Dedifferentiated amniotic fluid mesenchymal stem cell (primary cell): ENCODE data around the gene MYRF.

Experiments
- DNase-seq: peaks from one replicate; pipeline ENCODE4 v3.0.0-alpha.2; 2016; ENCODE audit errors: extremely low spot score

Gene MYRF

DNA sequence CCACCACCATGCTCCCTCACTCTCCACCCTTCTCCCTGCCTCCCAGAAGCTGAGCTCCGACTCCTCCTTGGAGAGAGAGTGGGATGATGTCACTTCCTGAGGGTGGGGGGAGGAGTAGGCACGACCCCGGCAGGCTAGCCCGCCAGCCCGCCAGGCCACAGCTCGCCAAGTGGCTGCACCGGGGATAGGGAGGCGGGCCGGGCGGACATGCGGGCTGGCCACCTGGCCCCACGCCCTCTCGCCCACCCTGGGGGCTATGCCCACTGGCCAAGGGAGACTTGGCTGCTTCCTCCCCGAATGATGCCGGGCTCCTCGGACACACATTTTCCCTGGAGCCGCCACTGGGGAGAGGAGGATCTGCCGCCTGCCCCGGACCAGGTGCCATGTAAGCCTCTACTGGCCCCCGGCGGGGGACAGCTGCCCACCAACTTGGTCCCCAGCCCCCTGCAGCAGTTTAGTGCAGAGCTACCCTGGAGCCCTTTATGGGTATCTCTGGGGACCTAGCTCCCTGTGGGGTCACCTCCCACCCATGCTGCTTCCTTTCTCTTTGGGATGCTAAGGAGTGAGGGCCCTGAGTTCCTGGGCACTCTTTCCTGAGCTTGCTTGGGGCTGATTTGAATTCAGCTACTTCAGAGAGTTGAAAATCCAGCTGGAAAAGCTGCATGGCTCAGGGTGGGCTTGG, 33.7 kb upstream of the MYRF start:
- DNase-seq = peak; percentile 48

DNA sequence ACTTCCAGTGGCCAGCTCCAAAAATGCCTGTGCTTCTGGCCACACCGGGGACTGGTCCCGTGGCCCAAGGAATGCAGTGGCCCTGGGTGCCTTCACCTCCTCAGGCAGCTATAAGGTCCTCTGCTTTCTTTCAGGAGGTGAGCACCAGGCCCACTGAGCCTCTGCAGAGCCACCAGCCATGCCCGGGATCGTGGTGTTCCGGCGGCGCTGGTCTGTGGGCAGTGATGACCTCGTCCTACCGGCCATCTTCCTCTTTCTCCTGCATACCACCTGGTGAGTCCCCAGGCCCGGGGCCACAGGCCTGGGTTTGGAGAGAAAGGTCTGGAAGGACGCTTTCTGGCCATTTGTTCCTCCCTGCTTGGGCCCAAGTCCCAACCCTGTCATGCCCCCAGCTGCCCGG, 32.5 kb upstream of the MYRF start:
- no peak for DNase-seq

DNA sequence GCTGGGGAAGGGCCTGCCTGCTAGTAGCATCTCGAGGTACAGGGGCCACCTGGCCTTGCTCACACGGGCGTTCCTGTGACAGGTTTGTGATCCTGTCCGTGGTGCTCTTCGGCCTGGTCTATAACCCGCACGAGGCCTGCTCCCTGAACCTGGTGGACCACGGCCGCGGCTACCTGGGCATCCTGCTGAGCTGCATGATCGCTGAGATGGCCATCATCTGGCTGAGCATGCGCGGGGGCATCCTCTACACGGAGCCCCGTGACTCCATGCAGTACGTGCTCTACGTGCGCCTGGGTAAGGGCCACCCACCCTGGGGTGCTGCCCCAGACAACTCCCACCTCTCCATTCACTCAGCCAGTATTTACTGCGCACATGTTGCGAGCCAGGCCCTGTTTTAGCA, 31.8 kb upstream of the MYRF start:
- no peak for DNase-seq

DNA sequence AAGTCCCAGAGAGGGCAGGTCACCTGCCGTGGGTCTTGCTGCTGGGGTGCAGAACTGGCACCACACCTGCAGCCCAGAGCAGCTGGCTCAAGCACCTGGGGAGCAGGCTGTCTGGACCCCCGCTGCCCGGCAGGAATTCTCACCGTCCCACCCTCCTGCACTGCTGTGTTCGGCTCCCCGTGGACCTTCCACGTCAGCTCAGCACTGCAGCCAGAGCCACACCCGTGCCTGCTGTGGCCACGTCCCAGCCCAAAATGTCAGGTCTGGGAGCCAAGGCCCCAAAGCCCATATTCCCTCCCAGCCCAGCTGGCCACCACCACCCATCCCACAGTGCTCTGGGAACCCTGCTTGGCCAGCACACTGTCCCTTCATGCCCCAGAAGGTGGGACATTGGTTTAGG, 28.0 kb upstream of the MYRF start:
- DNase-seq = no peak

DNA sequence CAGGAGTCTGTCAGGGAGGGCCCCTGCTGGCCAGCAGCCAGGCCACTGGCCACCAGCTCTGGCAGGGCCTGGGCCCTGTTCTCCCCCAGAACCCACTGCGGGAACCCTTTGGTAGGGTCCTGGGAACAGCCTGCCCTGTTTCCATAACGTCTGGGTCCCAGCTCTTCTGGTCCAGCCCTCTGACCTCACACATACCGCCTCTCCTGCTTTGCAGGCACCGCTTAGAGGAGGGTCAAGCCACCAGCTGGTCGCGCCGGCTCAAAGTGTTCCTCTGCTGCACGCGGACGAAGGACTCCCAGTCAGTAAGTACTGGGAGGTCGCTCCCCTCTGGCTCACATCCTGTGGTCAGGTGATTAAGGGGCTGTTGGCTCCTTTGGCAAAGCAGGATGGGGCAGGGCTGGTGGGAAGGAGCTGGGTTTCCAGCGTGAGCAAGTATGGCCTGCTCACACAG, 26.6 kb upstream of the MYRF start:
- DNase-seq = no peak

DNA sequence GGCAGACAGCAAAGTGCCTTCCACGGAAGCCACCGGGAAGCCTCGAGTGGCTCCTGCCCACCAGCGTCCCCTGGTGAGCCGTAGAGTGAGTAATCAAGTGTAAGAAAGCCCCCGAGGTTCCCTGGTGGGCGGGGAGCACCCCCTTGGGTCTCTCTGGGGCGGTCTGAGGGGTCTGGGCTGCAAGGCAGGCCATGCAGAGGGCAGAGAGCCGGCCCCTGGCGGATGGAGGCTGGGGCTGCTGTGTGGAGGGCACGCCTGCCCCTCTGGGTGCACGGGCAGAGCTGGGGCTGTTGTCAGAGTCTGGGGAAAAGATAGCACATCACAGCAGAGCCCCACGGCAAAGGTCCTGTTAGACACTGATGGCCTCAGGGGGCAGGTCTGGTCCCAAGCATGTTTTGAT, 25.7 kb upstream of the MYRF start:
- no peak for DNase-seq

DNA sequence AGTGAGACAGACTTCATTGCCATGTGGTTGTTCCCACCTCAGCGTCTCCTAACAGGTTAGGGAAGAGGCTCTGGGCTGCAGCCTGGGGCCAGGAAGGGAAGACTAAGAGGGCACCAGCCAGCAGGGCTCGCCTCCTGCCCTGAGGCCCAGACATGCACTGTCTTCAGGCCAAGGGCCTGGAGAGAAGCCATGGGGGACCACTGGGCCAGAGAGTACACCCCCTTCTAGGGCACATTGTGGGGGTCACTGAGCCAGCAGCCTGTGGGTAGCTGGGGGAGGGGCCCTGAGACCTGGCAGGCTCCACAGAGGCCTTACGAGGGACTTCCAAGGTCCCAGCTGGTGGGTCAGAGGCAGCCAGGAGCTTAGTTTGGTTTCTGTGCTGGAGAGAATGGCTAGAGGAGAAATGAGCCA, 25.0 kb upstream of the MYRF start:
- DNase-seq = no peak

DNA sequence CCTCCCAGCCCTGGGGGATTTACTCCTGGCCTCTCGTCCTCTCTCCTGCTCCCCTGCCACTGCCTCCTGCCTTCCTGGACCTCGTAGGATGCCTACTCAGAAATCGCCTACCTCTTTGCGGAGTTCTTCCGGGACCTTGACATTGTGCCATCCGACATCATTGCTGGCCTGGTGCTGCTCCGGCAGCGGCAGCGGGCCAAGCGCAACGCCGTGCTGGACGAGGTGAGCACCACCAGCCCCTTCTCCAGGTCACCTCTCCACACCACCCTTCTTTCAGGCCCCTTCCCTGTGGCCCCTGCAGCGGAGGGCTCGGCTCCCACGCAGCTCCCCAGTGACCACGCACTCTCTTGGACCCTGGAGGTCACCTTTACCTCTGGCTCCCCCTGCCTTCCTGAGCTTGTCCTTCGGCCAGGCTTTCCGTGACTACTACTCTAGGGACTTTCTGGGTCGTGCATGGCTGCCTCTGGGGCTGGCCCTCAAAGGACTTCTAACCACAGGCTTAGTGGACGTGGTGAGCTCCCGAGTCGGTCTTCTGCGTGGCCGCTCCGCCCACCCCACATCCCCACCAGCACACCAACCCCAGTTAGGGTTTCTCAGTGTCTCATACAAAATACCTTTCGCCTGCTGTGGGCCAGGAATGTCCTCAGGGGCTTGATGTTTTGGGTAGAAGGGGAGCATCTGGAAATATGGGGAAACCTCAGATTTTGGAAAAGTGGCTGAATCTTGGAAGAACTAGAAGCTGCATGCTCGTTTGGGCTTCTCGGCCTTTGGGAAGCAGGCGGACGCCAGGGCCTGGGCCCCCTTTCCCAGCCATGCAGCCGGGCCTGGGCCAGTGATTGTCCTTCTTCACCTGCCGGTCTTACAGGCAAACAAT, 24.1 kb upstream of the MYRF start:
- DNase-seq = no peak

DNA sequence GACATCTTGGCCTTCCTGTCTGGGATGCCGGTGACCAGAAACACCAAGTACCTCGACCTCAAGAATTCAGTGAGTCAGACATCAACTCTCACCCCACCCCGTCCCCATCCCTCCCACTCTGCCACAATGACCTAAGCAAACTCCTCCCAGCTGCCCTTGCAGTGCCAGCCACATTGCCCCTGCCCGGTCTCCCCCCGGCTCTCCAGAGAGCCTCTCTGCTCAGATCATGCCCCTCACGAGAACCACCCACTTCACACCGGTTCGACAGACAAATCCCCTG, 23.6 kb upstream of the MYRF start:
- DNase-seq = no peak

DNA sequence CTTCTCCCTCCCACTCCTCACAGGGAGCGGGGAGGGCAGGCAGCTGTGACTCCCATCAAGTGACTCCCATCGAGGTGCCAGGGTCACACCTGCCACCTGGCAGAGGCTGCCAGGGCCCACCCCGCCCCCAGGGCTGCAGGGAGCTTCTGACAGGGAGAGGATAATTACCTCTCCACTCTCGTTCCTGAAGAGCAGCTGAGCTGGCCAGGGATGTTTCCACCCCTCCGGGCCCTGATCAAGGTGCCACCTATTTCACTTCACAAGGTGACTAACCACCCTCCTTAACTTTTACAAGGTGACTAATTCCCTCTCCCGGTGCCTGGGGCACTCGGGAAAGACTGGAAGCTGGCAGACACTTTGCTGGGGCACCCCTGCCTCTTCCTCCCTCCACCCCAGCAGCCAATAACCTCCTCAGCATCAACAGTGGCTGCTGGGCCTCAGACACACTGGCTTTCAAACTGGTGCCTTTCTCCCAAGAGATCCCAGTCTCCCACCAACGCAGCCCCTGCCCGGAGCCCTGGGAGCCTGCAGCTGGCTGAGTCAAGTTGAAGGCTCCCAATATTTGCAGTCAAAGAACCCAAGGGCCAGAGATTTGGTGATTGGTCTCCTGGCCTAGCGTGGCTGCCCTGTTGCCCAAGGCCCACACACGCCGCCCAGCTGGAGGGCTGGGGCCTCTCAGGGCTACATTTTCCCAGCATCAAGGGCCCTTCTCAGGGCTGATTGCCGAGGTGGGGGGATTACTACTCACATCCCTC, 22.0 kb upstream of the MYRF start:
- no peak for DNase-seq

DNA sequence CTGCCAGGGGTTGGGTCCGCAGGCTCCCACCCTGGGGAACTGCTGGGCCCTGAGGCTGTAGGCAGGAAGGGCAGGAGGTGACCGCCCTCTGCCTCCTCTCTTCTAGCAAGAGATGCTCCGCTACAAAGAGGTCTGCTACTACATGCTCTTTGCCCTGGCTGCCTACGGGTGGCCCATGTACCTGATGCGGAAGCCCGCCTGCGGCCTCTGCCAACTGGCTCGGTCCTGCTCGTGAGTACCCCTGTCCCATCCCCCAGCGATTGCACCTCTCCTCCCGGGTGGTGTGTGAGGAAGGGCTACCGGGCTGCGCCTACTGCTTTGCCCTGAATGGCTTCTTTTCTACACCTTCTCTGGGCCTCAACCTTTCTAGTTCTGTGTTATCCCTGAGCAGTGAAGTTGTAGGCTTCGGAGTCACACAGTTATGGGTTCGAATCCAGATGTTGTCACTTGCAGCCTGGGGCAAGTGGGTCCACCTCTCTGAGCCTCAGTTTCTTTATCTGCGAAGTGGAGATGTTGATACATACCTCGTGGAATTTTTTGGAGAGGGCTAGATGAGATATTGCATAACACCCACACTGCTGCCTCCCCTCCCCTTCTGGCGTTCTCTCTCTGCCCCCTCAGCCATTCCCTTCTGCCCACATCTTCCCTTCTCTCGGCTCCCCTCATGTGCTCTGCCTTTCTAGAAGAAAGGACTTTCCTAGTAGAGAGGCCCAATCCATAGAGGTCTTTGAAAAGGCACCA, 21.1 kb upstream of the MYRF start:
- DNase-seq = no peak

DNA sequence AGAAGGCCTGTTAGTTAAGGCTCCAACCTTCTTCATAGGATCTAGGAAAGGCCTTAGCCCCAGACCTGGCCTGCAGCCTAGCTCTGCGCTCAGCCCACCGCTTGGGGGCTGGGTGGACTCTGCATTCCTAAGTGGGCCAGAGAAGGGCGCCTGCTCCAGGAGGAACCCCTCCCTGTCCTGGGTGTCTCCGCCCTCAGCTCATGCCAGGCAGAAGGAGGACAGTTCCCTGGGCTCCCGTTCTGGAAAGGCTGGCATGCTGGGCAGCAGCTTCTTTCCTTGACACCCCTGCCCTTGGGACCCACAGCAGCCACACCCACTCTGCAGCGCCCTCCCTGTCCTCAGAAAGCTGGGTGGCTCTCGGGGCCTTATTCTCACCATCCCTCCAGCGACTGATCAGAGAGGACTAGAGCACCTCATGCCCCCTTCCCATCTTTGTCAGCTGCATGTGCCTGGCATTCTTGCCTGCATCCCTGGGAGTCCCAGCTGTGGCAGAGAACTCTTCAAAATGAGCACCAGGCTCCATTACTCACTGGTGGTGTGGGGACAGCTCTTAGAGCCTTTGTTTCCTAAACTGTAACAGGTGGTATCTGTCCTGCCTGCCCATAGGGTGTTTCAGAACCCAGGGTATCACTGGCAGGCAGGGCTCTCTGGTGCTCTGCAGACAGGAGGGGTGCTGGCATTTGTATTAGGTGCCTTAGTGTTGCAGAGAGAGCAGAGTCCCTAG, 20.3 kb upstream of the MYRF start:
- DNase-seq = no peak

DNA sequence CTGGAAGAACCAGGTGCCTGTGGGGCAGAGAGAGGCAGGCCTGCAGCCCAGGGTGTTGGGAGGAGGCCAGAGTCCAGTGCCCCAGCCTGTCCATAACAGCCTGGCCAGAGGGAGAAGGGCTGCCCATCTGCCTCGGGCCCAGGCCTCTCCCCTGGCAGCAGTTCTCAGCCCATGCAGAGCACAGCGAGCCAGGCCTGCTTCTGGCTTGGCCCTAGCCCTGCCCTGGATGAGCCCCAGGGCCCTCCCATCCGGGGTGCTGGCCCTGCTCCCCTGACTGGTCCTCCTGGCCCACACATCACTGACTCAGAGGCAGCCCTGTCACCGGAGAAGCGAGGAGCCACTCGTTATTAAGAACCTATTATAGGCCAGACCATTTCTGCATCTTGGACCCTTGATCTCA, 19.7 kb upstream of the MYRF start:
- DNase-seq = no peak

DNA sequence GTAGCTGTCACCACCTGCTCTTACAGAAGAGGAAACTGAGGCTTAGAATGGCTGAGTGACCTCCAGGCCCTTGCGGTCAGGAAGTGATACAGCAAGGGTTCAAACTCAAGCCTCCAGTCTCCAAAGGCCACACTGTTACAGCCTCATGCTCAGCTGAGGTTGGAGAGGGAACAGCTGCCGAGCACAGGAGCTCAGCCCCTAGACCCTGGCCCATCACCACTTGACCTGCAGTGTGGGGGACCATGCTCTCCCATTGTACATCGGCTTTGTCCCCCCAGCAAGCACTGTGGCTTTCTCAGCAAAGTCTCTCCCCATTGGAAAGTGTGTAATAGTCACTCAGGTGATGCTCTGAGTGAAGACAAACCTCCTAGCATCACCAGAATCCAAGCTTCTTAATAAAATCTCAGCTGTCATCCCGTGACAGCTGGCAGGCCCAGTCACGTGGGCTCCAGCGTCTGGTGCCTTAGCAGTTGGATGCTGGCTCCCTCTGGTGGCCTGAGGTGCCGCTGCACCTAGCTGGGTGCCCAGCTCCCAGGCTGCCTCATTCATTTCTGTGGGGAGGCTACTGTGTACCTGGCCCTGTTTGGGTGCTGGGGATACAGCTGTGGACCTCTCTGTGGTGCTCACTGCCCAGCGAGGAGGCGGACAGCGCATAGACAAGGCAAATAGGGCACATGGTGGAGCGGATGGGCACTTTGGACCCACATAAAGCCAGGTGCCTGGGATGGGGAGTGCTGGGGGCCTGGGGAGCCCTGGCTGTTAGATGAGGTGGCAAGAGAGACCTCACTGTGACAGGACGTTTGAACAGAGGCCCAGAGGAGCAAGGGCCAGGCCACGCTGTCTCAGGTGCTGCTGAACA, 19.1 kb upstream of the MYRF start:
- peak; percentile 77 for DNase-seq

DNA sequence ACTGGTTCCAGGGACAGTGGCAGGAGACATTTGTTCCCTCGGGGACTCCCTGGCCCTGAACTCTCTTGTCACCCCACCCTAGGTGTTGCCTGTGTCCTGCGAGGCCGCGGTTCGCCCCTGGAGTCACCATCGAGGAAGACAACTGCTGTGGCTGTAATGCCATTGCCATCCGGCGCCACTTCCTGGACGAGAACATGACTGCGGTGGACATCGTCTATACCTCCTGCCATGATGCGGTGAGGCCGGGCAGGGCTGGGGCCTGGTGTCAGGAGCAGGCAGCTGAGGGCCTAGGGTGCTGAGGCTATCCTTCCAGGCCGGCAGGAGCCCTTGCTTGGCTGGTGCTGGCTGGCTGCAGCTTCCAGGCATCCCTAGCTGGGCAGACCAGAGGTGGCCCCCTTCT, 17.7 kb upstream of the MYRF start:
- DNase-seq = no peak

DNA sequence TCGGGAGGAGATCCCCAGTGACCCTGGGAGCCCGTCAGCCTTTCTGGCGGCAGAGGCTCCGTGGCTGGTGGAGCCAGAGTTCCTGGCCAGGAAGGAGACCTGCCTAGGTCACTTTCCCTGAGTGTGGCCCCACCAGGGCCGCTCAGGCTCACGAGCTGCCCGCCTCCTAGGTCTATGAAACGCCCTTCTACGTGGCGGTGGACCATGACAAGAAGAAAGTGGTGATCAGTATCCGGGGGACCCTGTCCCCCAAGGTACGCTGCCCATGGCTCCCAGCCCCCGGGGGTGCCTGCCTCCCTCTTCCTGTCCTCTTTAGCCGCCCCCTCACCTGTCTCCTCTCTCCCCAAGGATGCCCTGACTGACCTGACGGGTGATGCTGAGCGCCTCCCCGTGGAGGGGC, 17.0 kb upstream of the MYRF start:
- no peak for DNase-seq

DNA sequence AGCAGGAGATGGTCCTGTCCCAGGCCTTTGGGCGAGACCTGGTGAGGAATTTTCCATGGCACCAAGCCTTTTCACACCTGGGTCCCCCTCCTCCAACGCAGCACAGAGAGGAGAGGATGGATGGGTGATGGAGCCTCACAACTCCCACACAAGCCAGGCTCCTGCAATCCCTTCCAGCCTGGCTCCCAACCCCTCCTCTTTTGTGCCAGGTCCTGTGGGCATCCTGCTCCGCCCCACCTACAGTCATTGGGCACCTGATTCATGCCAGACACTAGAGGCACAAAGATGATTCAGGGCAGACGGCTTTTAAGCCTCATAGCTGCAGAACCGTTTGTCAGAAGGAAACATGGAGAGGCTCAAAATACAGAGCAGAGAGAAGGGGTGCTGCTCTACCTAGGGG, 16.1 kb upstream of the MYRF start:
- no peak for DNase-seq

DNA sequence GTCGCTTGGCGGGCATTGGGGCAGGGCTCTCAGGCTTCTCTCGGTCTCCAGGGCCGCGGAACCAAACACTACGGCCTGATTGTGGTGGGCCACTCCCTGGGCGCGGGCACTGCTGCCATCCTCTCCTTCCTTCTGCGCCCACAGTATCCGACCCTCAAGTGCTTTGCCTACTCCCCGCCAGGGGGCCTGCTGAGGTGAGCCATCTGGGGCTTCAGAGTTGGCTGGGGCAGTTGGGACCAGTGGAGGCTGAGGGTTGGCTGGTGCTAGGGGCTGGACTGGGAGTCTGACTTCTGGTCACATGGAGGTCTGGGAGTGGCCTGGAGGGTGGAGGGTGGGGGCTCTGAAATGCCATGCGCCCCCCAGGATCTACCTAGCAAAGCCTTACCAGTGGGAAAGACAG, 15.3 kb upstream of the MYRF start:
- DNase-seq = no peak

DNA sequence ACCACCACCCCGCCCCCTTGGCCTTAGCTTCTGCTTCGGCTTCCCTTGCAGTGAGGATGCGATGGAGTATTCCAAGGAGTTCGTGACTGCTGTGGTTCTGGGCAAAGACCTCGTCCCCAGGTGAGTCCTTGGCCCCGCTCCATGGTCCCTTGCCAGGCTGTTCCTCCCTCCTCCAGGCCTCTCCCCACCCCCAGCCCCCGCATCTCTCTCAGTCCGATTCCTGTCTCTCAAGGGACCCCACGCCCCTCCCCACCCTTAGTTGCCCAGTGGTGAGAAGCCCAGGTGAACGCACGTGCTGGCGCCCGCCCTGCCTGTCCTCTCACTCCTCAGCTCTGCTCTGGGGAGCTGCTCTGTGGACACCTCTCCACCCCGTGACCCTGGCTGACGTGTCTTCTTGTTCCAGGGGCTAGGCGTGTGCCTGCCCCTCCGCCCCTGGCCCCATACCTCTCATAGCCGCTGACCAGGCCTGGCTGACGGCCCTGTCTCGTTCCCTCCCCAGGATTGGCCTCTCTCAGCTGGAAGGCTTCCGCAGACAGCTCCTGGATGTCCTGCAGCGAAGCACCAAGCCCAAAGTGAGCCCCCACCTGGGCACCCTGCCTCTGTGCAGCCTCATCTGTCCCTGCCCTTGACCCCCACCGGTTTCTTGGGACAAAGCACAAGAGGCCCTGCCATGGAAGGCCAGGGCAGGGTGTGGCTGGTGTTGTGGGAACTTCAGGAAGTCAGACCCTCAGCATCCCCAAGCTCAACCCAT, 14.6 kb upstream of the MYRF start:
- no peak for DNase-seq

DNA sequence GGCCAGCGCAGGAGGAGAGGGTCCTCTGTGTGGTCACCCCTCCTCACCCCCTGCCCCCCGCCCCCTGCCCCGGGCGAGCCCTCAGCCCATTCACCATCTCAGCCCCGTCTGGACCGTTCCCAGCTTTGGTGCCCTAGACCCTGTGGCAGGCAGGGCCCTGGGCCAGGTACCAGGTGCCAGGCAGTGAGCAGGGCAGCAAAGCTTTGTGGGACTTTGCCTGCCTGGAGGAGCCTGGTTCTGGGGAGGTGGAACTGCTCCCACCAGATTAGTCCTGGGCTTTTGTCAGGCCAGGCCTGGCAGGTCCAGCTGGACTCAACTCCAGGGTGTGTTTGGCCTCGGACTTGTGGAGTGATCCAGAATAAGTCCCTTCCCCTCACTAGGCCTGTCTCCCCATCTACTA, 13.7 kb upstream of the MYRF start:
- no peak for DNase-seq
